K562 (cell line): ENCODE results near the gene TUBB4B. TPM values are rescaled to one million over a fixed set of nuclear protein-coding genes. Genes with fewer than 3 reads are reported as not detected.

Experiments
- ATAC-seq: fragments of 200-7000 bp; cut with Tn5 transposase; 3 replicates; pipeline ENCODE4 v1.9.1; 2020; ENCODE audit warnings: moderate library complexity
- BruUV-seq: library from RNA; stranded (reverse); fragments of 400-500 nt; replicated peaks from 2 replicates; lab custom pipeline; 2021; lab: Mats Ljungman, UMichigan
- CTCF ChIA-PET: fragments of 300-600 bp; formaldehyde crosslinking; extraction: SDS; loops from one replicate; lab custom pipeline; 2021; ENCODE audit warnings: low intra/inter-chr PET ratio; lab: Yijun Ruan, JAX
- POLR2A ChIA-PET: fragments of 300-600, 350-650 bp; sonication (Branson Sonifier 250); formaldehyde crosslinking; extraction: SDS; loops from one replicate; lab custom pipeline; 2021; ENCODE audit warnings: antibody characterized with exemption, inconsistent platforms; lab: Yijun Ruan, JAX
- DNase-seq, 4 experiments: peaks; one replicate each; pipeline versions ENCODE4 v3.0.0 to v3.0.0-alpha.2; 2011 to 2018; ENCODE audit warnings: low spot score in 3 of 4, mixed read lengths in 3 of 4; ENCODE audit errors: extremely low read depth in 1 of 4
- FAIRE-seq: peaks from 2 replicates; lab custom pipeline; 2011; peaks lifted over from hg19 to GRCh38; lab: Jason Lieb, UNC
- H2AFZ ChIP-seq: 2 replicates; pipeline ENCODE4 v1.6.0; 2011; ENCODE audit warnings: low read depth, low read length, control low read depth, inconsistent platforms
- H3K27ac ChIP-seq: fragments of 200-600 bp; 3 replicates; pipeline ENCODE4 v1.8.0; 2011; ENCODE audit warnings: low read depth, mild to moderate bottlenecking, control low read depth, inconsistent platforms, low read length, moderate library complexity, mixed read lengths; ENCODE audit errors: extremely low read depth
- H3K27me3 ChIP-seq, 2 experiments: fragments of 300-600 bp in 1 of 2; 2 replicates in 1 of 2; 3 replicates in 1 of 2; pipeline versions ENCODE4 v1.6.0 to v1.8.0; 2011; ENCODE audit warnings: inconsistent platforms in 2 of 2, low read length in 2 of 2, mild to moderate bottlenecking in 1 of 2, mixed read lengths in 1 of 2, moderate library complexity in 1 of 2; ENCODE audit not compliant: control insufficient read depth in 2 of 2, insufficient read depth in 2 of 2
- H3K36me3 ChIP-seq: fragments of 300-600 bp; 3 replicates; pipeline ENCODE4 v1.8.0; 2011; ENCODE audit warnings: mild to moderate bottlenecking, low read length, inconsistent platforms; ENCODE audit not compliant: control insufficient read depth, insufficient read depth
- H3K4me1 ChIP-seq, 2 experiments: fragments of 200-600 bp in 1 of 2; replicated peaks in 1 of 2; 2 replicates in 1 of 2; 3 replicates in 1 of 2; pipeline versions ENCODE4 v1.5.1 to v1.8.0; 2011; ENCODE audit warnings: inconsistent platforms in 2 of 2, low read length in 2 of 2, mild to moderate bottlenecking in 1 of 2, mixed read lengths in 1 of 2, moderate library complexity in 1 of 2; ENCODE audit not compliant: control insufficient read depth in 2 of 2, insufficient read depth in 2 of 2
- H3K4me2 ChIP-seq: 2 replicates; pipeline ENCODE4 v1.6.1; 2011; ENCODE audit warnings: low read length, control low read depth, inconsistent platforms, mixed read lengths; ENCODE audit not compliant: insufficient read depth
- H3K4me3 ChIP-seq: fragments of 200-600 bp; sonication (generic), shearing (Covaris generic); 2 replicates; pipeline ENCODE4 v1.5.1; 2016; ENCODE audit warnings: control low read depth, inconsistent platforms
- H3K79me2 ChIP-seq: fragments of 200-600 bp; 3 replicates; pipeline ENCODE4 v1.8.0; 2011; ENCODE audit warnings: low read length, inconsistent platforms; ENCODE audit not compliant: control insufficient read depth, insufficient read depth
- H3K9ac ChIP-seq, 2 experiments: 2 replicates each; pipeline versions ENCODE4 v1.6.0 to v1.6.1; 2011; ENCODE audit warnings: low read depth in 2 of 2, low read length in 2 of 2, control low read depth in 1 of 2, inconsistent platforms in 1 of 2, mild to moderate bottlenecking in 1 of 2, mixed read lengths in 1 of 2; ENCODE audit not compliant: insufficient read depth in 1 of 2
- H3K9me1 ChIP-seq: one replicate; pipeline ENCODE4 v1.6.0; 2011; ENCODE audit warnings: inconsistent platforms, mild to moderate bottlenecking, low read length, moderate library complexity; ENCODE audit not compliant: control insufficient read depth, insufficient read depth
- H3K9me3 ChIP-seq: replicated peaks from 2 replicates; pipeline ENCODE4 v1.5.1; 2011; ENCODE audit warnings: low read depth, low read length, inconsistent platforms; ENCODE audit not compliant: control insufficient read depth, insufficient read depth
- H4K20me1 ChIP-seq: replicated peaks from 2 replicates; pipeline ENCODE4 v1.6.1; 2011; ENCODE audit warnings: low read length, inconsistent platforms, mixed read lengths; ENCODE audit not compliant: control insufficient read depth, insufficient read depth
- ARID1B ChIP-seq: fragments of 450-650 bp; IDR thresholded peaks from 2 replicates; pipeline ENCODE4 v1.6.1; 2016; ENCODE audit warnings: antibody characterized with exemption, mild to moderate bottlenecking, inconsistent platforms
- BCL6 ChIP-seq: fragments of 250-450 bp; sonication (Bioruptor Pico); IDR thresholded peaks from 2 replicates; pipeline ENCODE4 v1.4.0; 2020
- IRF9 ChIP-seq: fragments of 450-650 bp; IDR thresholded peaks from 2 replicates; pipeline ENCODE4 v1.6.1; 2016; ENCODE audit warnings: missing biosample characterization, missing genetic modification characterization
- NCOA1 ChIP-seq: fragments of 450-650 bp; IDR thresholded peaks from 2 replicates; pipeline ENCODE4 v1.6.1; 2016; ENCODE audit warnings: low read depth
- POLR2G ChIP-seq: fragments of 200-400 bp; formaldehyde crosslinking; IDR thresholded peaks from 2 replicates; pipeline ENCODE4 v1.6.1; 2017; ENCODE audit warnings: low read depth, mild to moderate bottlenecking, antibody characterized with exemption, low read length, moderate library complexity
- RBFOX2 ChIP-seq: fragments of 200-400 bp; formaldehyde crosslinking; IDR thresholded peaks from 2 replicates; pipeline ENCODE4 v1.6.1; 2017; ENCODE audit warnings: low read depth, mild to moderate bottlenecking, low read length, moderate library complexity
- SUPT5H ChIP-seq: fragments of 450-650 bp; IDR thresholded peaks from 2 replicates; pipeline ENCODE4 v1.6.1; 2016
- TCF7L2 ChIP-seq: fragments of 150-350 bp; IDR thresholded peaks from 2 replicates; pipeline ENCODE4 v1.6.1; 2016; ENCODE audit warnings: low read depth, mild to moderate bottlenecking, low read length, moderate library complexity
- ZNF644 ChIP-seq: fragments of 200-800 bp; sonication (Bioruptor generic); IDR thresholded peaks from 2 replicates; pipeline ENCODE4 v1.6.1; 2016; ENCODE audit warnings: low read depth, missing genetic modification characterization, missing compliant biosample characterization
- WGBS: fragments of 100-300 bp; shearing (Covaris generic); methylation state at CpG from one replicate; pipeline ENCODE4 v1.1.6; 2016; ENCODE audit warnings: low coverage, mixed read lengths; ENCODE audit not compliant: insufficient coverage; ENCODE audit errors: missing lambda C conversion rate; 5-methylcytosine and 5-hydroxymethylcytosine counted together
- in situ Hi-C: fragments of 300-500 bp; cut with MboI; formaldehyde crosslinking; loops from 4 replicates; pipeline ENCODE4 v1.15.0; 2018; ENCODE audit warnings: inconsistent platforms, mixed read lengths
- intact Hi-C: fragments of 100-400 bp; cut with micrococcal nuclease; formaldehyde crosslinking; loops from 2 replicates; pipeline ENCODE4 v1.14.2; 2022
- polyA plus RNA-seq, 8 experiments: library from polyadenylated mRNA; depleted of rRNA in 4 of 8; stranded (reverse) in 5 of 8; unstranded in 3 of 8; fragments of >200 nt; fragmentation: Nextera tagmentation in 2 of 8; fragmentation: Illumina TruSeq in 1 of 8; extraction: Ambion mirVana in 2 of 8; extraction: Trizol in 1 of 8; gene quantifications; 2 replicates each; pipeline versions ENCODE4 v1.2.1 to v1.2.3, GENCODE V29; 2011 to 2014; ENCODE audit warnings: inconsistent platforms in 1 of 8, missing spikeins in 1 of 8
- total RNA-seq, 7 experiments: library from RNA; depleted of rRNA in 6 of 7; stranded (reverse); fragments of >200 nt in 6 of 7; fragmentation: Illumina TruSeq in 2 of 7; extraction: Trizol in 2 of 7; gene quantifications; 2 replicates each; pipeline versions ENCODE4 v1.2.1 to v1.2.3, GENCODE V29; 2011 to 2021; ENCODE audit warnings: low replicate concordance in 1 of 7

The TUBB4B gene
- total and polyA plus RNA-seq, 9 of the 15 experiments (the other 6 are each of a cell fraction or from before 2014, with no cell fraction given), result 24.1 to 443 (median 268) TPM

DNA sequence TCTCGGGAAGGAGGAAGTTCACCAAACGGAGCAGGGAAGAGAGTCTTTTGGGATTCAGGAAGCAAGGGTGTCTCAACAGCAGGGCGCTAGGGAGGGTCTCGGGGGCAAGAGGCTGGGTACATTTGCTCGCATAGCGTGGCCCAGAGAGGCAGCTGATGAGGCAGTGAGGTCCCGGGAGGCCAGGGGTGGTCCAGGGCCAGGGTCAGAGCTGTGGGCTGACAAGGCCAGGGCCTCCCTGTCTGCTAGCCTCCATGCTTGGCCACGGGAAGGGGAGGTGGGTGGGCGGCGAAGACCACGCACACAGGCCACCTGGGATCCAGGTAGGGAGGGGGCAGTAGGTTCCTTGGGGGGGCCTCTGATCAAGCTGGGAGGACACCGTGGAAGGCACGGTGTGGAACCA lies 29.6 kb upstream of the TUBB4B start:
- Histone ChIP-seq H3K79me2 (peaks cover 8% of the 10 kb centered on the region), H3K9me3 (no peaks in the 10 kb centered on the region), H3K36me3 (peaks cover 58% of the 10 kb centered on the region; the same call in 2 of the 3 replicates), H3K9me1 (no peaks in the 10 kb centered on the region), H3K4me2 (no peak overlapping the region)
- FAIRE-seq, result no peak
- CTCF ChIA-PET, result no interaction called here
- intact Hi-C loops, result no loop called here
- BruUV-seq, result no TSS peak
- TF ChIP-seq SUPT5H, result peak; percentile 48; the same call in 1 of the 2 replicates
- TF ChIP-seq ZNF644 (tag), result no peak
- peak; percentile 49; the same call in 1 of the 2 replicates for TF ChIP-seq RBFOX2
- no peak for TF ChIP-seq BCL6
- peak; percentile 66; the same call in 1 of the 2 replicates for TF ChIP-seq POLR2G
- TF ChIP-seq ARID1B, result no peak
- no peak for TF ChIP-seq IRF9 (tag)
- TF ChIP-seq TCF7L2, result no peak
- no peak for TF ChIP-seq NCOA1
- TF ChIP-seq, all 486 proteins: peak for 3
- POLR2A ChIA-PET, result interaction anchor here (0.6 to 1.7 kb wide), 3 partner anchors 9 to 156 kb away, joined by 3 to 5 read pairs (median 4); no protein-coding TSS in a partner anchor
- WGBS, result 83% methylated on average over 13 of the region's 13 CpGs
- Histone ChIP-seq H3K27ac (no peak overlapping the region), H3K9ac (no peak overlapping the region; a peak in 1 of 4 replicates), H3K27me3 (no peaks in the 10 kb centered on the region), H2AFZ (no peak overlapping the region), H4K20me1 (peaks cover 3% of the 10 kb centered on the region; the same call in 1 of the 2 replicates), H3K4me3 (no peak overlapping the region), H3K4me1 (peaks cover 5 to 55% of the 10 kb centered on the region in 2 experiments; a peak in 4 of 5 replicates)
- ATAC-seq (peak; percentile 21), DNase-seq (no peak)
- in situ Hi-C loops, result no loop called here
